ENCODE data around the gene IPO5.
"Not testable (repeated sequence)": the region's sequence is repeated elsewhere in the genome, so short reads cannot be mapped to it uniquely, and the experiment has no call there.

Gene IPO5

DNA sequence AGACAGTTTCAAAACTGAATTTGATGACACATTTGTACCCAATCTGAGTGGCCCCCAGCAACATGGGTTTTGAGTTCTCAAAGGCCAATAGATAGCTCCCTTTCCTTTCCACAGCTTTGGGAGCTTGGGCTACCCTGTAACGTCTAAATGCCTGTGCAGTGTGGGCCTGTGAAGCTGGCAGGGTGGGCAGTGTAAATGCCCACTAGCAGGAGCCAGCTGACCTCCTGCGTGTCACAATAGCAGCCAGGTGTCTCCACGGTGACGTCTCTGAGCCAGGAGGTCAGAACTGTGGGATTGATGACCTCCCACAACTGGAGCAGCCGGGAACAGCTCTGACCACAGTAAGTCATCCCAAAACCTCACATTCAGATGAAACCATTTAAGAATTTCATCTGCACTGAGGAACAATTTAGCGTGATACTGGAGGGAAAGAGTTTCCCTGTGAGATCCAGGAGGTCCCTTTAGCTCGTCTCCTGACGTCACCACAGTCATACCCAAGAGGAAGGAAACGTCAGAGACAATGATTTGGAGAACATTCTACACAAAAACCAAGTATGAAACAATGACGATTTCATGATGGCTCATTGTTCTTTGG lies at the start of gene IPO5:
Gene IPO5, plus strand, starts transcription at position 300 of the 595 bp plus-strand sequence. CDS start 23,022 bp downstream, outside the sequence.
- no peak for DNase-seq

DNA sequence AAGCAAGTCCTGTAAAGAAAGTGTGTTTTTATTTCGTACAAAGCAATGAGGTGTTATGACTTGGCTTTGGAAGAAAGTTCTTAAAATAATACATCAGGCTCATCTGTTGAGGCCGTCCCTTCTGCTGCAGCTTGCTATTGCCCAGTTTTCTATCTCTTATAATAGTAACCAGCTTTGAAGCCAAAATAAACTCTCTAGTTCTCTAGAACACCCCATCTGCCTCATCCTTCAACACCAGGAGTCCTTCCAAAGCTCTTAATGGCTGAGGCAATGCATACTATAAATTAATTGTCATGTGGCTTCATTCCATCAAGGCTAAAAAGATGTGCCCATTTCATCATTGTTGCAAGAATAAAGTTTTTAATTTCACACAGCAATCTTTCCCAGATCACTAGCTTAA lies 49.4 kb upstream of the IPO5 start:
- DNase-seq = no peak

DNA sequence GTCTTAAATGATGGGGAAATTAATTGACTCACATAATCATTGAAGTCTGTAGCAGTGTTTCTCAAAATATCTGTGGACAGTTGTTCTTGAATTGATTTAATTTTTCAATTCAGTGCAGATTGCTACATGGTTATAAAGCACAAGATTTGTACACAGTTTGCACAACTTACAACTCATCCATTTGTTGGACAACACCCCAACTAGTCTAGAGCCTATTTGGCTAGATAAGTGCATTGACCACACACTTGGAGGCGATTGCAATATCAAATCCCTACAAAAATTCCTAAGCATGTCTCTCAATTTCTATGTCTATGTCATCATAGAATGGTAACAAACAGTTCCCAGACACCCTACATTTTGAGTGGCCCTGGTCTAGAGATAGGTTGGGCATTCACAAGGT lies 48.0 kb upstream of the IPO5 start:
- no peak for DNase-seq

DNA sequence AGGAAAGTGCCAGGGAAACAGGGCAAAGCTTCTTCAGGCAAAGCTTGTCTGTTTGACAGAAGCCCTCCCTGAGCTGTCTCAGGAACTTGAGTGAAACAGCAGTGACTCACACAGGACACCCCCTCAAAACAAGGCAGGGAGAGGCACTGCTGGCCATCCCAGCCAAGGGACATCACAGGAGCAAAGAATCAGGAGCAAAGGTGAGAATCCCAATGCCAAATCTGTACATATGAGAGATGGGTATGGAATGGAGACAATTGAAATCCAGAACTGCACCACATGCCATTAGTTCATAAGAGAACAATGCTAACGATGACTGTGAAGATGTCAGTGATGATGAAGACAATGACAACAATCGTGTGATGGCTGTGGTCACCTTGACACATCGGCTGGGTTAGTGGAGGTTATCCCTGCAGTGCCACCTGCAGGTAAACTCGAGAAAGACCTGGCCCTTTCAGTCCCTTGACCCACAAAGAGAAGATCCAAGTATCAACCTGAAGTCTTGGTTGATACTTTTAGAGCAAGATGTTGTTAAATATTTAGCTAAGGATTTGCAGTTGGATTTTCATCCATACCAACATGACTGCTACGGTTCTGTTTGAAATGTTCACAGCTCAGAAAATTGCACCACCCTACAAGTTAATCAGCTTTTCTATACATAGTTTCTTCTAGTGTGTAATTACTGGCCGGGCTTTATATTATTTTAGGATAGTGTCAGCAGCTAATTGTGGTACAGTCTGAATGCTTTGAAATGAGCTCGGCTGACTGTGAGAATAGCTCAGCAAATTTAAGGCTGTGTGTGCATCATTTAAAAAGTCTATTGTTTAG lies 42.0 kb upstream of the IPO5 start:
- no peak for DNase-seq

DNA sequence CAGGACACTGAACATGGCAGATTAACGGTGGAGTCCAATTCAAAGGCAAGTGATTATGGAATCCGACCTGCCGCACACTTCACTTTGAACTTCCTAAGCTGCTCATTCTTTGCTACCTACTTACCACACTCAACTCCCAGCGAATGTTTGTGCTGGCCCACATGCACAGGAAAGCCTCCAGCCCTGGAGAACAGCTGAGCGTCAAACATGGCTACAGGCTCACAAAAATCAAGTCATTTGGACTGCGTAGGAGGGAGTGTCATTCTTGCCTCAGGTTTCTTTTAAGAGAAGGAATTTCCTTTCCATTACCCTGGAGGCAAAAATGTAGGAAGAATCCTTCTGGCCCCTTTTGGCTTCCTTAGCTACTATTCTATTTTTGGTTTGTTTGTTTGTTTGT lies 41.3 kb upstream of the IPO5 start:
- no peak for DNase-seq

DNA sequence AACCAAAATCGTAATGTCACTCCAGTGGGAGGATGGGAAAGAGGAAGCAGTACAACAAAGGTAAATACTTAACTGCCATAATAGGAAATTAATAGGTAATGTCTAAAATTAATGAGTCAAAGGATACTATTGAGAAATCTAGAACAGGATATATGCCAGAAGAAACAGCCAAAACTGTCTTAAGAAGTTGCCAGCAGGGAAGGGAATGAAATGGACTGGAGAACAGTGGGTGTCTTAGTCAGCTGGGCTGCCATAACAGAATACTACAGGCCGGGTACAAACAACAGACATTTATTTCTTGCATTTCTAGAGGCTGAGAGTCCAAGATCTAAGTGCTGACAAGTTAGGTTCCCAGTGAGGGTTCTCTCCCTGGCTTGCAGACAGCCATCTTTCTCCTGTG lies 40.3 kb upstream of the IPO5 start:
- no peak for DNase-seq

DNA sequence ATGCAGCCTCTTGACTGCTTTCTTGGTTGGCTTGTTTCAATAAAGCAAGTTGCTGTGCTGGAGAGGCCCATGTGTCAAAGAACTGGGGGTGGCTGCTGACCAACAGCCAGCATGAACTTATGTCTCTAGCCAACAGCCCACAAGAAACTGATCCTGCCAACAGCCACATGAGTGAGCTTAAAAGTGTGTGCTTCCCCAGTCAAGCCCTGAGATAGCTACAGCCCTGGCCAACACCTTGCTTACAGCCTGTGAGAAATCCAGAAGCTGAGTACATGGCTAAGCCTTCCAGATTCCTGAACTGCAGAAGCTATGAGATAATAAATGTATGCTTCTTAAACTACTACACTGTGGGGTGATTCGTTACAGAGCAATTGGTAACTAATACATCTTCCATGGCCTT lies 38.9 kb upstream of the IPO5 start:
- DNase-seq = no peak

DNA sequence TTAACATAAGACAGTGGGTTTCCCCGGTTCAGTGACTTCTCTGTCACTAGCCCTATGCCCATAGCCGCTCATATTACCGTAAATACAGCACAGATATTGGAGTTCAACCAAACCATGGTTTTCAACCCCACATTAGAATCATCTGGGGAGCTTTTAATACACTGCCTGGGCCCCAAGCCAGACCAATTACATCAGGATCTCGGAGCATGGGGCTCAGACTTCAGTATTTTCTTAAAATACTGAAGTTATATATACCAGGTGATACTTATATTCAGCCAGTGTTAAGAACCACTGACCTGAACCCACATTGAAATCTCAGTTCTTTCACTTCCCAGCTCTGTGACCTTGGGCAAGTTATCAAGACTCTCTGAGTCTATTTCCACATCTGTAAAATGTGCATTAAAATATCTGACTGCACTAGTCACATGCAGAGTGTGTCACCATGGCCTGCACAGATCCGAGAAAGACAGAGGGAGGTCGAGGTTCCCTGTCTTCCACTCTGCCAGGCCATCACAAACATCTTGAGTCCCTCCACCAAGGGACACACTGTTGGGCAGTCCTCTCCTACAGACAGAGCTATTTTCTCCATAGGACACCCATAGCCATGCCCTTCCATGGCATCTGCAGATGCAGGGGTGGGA lies 32.2 kb upstream of the IPO5 start:
- no peak for DNase-seq

DNA sequence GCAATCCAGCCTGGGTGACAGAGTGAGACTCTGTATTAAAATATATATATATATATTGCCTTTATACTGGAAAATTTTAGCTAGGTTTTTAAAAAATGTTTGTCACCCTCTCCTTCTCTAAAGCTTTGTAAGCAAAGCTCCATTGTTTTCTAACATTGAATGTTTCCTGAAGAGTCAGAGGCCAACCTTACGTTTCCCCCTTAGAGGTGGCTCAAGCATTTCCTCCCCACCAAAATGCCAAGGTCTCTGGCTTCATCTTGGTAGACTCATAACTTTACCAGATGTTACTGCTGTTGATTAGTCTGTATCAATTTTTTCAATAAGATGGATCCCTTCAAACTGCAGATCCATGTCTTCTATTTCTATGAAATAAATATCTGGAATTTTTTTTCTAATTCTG lies 25.2 kb upstream of the IPO5 start:
- DNase-seq = no peak

DNA sequence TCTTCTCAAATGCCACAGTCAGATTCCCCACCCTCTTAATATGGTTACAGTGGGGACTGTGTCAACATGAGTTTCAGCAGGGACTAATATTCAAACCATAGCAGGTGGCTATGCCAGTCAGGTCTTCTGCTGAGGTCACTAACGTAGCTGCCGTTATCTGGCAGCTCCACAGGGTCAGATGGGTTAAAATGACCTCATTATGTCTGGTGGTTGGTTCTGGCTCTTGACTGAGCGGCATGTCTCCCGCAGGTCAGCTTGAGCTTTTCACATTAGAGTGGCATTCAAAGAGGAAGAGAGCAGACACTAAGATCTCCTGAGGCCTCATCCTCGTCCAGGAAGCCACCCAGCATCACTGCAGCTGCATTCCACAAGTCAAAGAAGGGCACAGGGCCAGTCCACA lies 21.4 kb upstream of the IPO5 start:
- DNase-seq = no peak

DNA sequence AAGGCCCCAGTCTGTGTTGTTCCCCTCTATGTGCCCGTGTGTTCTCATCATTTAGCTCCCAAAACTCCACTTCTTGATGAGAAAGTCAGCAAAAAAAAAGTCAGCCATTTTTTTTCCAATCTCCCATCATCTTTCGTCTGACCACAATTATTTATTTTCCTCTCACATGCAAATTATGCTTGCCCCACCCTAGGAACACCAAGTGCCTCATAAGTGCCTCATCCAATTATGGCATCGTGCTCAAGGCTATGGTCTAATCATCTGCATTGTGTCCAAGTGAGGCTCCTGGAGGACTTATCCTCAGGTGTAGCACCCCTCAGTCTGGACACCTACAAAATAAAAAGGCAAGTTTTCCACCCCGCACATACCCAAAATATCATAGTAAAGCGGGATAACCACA lies 20.8 kb upstream of the IPO5 start:
- DNase-seq = no peak

DNA sequence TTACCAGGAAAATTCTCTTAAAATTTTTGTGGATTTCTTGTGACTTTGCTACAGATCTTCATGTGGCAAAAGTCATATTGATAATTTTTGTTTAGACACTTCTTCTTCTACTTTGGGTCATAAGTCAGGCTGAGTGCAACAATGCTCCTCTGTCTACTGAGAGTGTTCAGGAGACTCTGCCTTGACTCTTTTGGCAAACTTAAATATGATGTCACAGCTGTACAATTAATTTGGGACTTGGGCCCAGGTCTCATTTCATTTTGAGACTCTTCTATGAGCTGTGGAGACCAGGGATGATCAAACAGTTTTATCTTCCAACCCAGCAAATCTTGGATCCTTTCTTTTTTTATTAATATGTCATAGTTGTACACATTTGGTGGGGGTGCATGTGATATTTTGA lies 19.7 kb upstream of the IPO5 start:
- no peak for DNase-seq

DNA sequence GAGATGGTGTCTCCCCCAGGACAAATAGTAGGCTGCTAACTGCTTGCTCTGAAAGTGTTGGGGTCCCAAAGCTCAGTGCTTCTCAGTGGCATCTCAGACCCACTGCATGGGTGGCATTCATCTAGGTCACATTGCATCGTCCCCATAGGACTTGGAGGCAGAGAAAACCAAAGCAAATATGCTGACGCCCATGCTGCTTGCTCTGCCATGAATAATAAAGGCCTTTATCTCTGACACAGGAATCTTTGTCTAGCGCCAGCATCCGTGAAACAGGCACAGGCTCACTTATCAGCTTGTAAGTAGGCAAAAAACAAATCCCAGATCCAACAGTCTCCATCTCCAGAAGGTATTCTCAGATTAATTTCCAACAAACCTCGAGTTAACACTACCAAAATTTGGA lies 18.9 kb upstream of the IPO5 start:
- DNase-seq = no peak

DNA sequence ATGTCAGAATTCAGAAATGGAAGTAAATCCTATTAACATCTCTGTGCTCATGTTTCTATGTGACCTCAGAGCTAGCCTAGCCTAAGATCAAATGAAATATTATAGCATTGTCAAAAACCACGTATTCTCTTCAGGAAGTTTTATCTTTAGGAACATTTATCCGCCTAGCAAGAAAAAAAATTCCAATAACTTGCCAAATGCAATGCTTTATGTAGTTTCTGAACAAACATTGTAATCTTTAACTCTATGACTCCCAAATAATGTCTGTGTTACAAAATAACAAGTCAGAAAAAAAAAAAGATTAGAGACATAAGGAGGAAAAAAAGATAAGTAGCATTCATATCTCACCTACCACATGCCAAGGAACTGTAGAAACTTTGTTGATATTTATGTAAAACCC lies 18.4 kb upstream of the IPO5 start:
- DNase-seq = no peak

DNA sequence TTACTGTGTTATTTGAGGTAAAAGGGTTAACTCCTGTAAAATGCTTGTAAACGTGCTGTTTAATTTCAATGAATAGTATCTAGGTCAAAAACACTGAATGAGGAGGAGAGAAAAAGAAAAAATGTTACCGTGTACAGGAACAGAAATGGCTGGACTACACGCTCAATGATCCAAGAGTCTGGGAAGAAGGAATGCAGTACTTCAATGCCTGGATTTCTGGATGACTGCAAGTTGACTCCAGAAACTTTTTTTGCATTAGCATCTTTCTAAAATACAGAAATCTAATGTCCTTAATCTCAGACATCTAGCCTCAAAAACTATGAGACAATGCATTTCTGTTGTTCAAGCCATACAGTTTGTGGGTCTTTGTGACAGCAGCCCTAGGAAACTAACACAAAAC lies 17.4 kb upstream of the IPO5 start:
- DNase-seq = no peak

DNA sequence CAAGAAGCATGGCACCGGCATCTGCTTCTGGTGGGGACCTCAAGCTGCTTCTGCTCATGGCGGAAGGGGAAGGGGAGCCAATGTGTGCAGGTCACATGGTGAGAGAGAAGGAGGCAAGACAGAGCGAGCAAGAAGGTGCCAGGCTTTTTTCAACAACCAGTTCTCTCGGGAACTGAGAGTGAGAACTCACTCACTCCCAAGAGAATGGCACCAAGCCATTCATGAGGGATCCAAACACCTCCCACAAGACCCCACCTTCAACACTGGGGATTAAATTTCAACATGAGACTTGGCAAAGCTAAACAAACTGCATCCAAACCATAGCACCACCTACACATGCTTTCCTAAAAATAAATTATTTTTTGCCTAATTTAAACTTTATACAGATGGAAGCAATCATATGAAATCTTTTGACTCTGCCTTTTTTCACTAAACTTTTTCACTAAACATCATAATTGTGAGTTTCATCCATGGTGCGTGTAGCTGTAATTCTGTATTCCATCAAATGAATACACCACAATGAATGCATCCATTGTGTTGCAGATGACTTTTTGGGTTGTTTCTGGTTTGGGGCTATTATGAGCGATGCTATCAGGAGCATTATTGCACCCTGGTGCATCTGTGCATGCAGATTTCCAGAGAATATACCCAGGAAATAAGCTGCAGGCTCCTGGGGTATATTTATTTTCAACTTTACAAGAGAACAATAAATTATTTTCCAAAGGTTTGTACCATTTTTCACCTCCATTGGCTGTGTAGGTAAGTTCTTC lies 14.6 kb upstream of the IPO5 start:
- no peak for DNase-seq

DNA sequence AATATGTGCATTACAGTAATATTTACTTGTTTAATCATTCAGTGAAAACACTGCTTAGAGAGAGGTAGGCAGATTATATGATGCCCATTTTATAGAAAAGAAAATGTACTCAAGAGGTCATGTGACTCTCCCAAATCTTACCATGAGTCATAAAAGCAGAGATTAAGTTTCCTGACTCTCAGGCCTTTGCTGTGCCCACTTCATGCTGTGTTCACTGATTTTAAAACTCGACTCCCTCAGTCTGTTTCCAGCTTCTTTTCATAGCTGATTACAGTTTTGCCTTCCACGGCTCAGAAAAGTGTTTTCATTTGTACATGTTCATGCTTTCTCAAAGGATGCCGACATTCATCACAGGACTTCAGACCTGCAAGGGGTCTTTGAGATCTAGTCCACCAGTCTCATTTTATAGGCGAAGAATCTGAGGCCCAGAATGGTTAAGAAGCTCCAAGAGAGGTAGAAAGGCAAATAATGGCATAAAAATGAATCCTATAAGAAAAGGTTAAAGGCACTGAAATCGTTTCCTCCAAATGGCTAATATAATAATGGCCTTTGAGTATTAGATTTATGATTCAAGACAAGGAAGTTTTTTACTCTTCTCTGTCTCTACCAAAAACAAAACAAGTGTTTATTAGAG lies 9.0 kb upstream of the IPO5 start:
- DNase-seq = no peak

DNA sequence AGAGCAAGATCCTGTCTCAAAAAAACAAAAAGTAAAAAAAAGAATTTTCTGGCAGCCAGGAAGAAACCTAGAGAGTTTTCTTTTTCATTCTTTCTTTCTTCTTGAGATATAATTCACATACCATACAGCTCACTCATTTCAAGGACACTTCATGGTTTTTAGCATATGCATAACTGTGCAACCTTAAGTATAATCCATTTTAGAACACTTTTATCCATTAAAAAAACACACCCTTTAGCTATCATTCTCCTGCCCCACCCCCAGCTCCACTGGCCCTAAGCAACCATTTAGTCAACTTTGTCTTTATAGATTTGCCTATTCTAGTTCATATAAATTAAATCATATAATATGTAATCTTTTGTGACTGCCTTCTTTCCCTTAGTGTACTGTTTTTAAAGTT lies 8.1 kb upstream of the IPO5 start:
- DNase-seq = no peak

DNA sequence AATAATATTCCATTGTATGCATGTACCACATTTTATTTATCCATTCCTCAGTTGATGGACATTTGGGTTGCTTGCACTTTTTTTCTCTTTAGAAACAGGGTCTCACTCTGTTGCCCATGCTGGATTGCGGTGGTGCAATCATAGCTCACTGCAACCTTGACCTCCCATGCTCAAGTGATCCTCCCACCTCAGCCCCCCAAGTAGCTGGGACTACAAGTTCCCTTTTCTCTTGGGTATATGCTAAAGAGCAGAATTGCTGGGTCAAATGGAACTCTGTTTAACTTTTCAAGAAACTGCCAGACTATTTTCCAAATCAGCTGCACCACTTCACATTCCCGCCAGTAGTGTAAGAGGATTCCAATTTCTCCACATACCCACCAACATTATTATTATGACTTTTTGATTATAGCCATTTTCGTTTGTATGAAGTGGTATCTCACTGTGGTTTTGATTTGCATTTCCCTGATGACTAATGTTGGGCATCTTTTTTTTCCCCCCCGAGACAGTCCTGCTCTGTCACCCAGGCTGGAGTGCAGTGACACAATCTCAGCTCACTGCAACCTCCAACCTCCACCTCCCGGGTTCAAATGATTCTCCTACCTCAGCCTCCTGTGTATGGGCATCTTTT lies 7.6 kb upstream of the IPO5 start:
- no peak for DNase-seq

DNA sequence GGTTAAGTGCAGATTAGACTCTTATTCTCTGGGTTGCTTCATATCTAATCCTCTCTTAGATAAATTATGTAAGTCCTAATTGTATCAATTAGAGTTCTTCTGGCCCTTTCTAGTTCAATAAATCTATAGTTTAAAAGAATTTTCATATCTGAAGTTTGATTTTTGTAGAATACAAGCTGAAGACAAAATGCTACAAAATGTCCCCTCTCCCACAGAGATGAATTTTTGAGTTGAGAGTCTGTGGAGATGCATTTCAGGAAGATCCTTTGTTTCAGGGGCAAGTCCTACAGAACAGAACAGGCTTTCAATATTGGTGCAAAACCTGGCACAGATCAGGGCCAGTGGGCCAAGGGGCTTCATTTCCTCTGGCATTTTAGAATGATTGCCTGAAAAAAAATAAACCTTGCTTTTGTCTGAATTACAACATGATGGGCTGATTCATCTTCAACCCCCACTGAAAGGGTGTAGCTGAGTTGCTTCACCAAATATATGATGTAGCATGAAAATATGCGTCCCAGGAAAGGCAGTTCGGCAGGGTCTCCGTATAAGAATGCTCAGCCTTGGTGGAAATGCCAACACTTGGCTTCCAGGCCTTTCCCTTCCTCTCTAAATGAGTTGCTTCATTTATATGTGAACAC lies 6.4 kb upstream of the IPO5 start:
- no peak for DNase-seq

DNA sequence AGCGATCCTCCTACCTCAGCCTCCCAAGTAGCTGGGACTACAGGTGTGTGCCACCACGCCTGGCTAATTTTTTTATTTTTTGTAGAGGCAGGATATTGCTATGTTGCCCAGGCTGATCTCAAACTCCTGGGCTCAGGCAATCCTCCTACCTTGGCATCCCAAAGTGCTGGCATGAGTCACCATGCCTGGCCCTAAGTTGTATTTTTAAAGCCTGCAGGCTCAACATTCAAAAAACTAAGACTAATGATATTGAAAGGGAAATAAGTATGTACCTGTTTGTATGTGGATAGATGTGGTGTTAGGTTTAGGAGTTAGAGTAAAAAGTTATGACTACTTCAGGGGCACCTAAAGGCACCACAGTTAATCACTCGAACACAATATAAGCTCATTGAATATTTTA lies 5.4 kb upstream of the IPO5 start:
- DNase-seq = no peak

DNA sequence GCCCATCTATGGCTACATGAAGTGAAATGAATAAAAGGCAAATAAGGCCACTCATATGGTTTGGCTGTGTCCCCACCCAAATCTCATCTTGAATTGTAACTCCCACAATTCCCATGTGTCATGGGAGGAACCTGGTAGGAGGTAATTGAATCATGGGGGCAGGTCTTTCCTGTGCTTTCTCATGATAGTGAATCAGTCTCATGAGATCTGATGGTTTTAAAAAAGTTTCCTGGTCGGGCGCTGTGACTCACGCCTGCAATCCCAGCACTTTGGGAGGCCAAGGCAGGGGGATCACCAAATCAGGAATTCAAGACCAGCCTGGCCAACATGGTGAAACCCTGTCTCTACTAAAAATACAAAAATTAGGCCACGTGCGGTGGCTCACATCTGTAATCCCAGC lies 4.2 kb upstream of the IPO5 start:
- not testable (repeated sequence) for DNase-seq
